ENCODE measurements around the gene DCAF11. TPM values are rescaled to one million over a fixed set of nuclear protein-coding genes. Genes with fewer than 3 reads are reported as not detected.

DCAF11 gene
- total and polyA plus RNA-seq, 2 of the 13 experiments (the other 11 are each of a cell fraction or from before 2014, with no cell fraction given): 150 to 257 TPM

GRCh38 chr14:24143511-24143910, 28.9 kb downstream of the DCAF11 start:
- Histone ChIP-seq H3K9me3 (ENCODE audit: low read length) (no peaks in the 10 kb centered on the region), H3K4me3 (replicated peaks in 1 of 3; ENCODE audit: insufficient read depth in 1 of 3, low read depth in 2 of 3, low read length in 3 of 3) (no peak overlapping the region), H3K36me3 (replicated peaks in 1 of 2; ENCODE audit: control insufficient read depth in 1 of 2, insufficient read depth in 2 of 2, low read length in 2 of 2) (peaks cover 18 to 34% of the 10 kb centered on the region in 2 experiments), H3K4me2 (ENCODE audit: low read depth, low read length) (no peak overlapping the region), H3K27me3 (ENCODE audit: control insufficient read depth in 1 of 2, insufficient read depth in 2 of 2, low read length in 2 of 2) (peaks cover 0 to 3% of the 10 kb centered on the region in 2 experiments; a peak in 1 of 5 replicates), H3K4me1 (ENCODE audit: insufficient read depth, low read length) (peaks cover 63% of the 10 kb centered on the region), H4K20me1 (ENCODE audit: insufficient read depth, low read length) (peaks cover 14% of the 10 kb centered on the region), H2AFZ (ENCODE audit: low read length) (no peak overlapping the region), H3K9ac (ENCODE audit: insufficient read depth, low read depth, low read length) (no peak overlapping the region), H3K79me2 (ENCODE audit: insufficient read depth, low read length) (peaks cover 56% of the 10 kb centered on the region), H3K27ac (ENCODE audit: extremely low read length, insufficient read depth, low read length) (no peak overlapping the region)
- POLR2A ChIA-PET: interaction anchor here (1.6 to 22.7 kb wide), 4 partner anchors 13 to 128 kb away, joined by 5 to 977 read pairs (median 108); partner anchors contain the start of genes DCAF11, IRF9, NRL and PCK2
- in situ Hi-C loops (cut with HindIII; ENCODE audit: extremely low pct_ligation_motif_present, low pct_unique_long_range_greater_than_20kb): loop anchor here (25.0 kb wide), 1 partner anchor 831 kb away; the partner anchor contains the start of genes BCL2L2, PABPN1 and PPP1R3E
- CTCF ChIA-PET (ENCODE audit: low intra/inter-chr PET ratio, low total read pairs): no interaction called here
- FAIRE-seq (no peak), ATAC-seq (no peak), DNase-seq (ENCODE audit: low spot score) (no peak)
- no peak for TF ChIP-seq ZNF225 (CRISPR knock-in tag; IDR thresholded peaks at IDR 0.05)
- no peak for TF ChIP-seq SMARCE1 (IDR thresholded peaks at IDR 0.05; ENCODE audit: borderline replicate concordance)
- TF ChIP-seq KDM2A (CRISPR knock-in tag; IDR thresholded peaks at IDR 0.05; ENCODE audit: borderline replicate concordance, low read depth): no peak
- TF ChIP-seq, protein P1, sequence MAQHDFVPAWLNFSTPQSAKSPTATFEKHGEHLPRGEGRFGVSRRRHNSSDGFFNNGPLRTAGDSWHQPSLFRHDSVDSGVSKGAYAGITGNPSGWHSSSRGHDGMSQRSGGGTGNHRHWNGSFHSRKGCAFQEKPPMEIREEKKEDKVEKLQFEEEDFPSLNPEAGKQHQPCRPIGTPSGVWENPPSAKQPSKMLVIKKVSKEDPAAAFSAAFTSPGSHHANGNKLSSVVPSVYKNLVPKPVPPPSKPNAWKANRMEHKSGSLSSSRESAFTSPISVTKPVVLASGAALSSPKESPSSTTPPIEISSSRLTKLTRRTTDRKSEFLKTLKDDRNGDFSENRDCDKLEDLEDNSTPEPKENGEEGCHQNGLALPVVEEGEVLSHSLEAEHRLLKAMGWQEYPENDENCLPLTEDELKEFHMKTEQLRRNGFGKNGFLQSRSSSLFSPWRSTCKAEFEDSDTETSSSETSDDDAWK (CRISPR knock-in tag; IDR thresholded peaks at IDR 0.05): no peak
- no peak for TF ChIP-seq ZNF12 (CRISPR knock-in tag; IDR thresholded peaks at IDR 0.05)
- no peak for TF ChIP-seq ETV6 (CRISPR knock-in tag; conservative IDR thresholded peaks at IDR 0.05)
- TF ChIP-seq ZMYM2 (CRISPR knock-in tag; IDR thresholded peaks at IDR 0.05): no peak
- no peak for TF ChIP-seq CHCHD3 (CRISPR knock-in tag; IDR thresholded peaks at IDR 0.05)
- TF ChIP-seq EZH2 (conservative IDR thresholded peaks at IDR 0.05; ENCODE audit: low read depth, low read length): no peak
- BruUV-seq (replicated peaks): no TSS peak
- intact Hi-C loops (cut with micrococcal nuclease; ENCODE audit: unreplicated experiment): no loop called here
- WGBS (ENCODE audit: low lambda C conversion rate): 94% methylated on average over 2 of the region's 2 CpGs
